Measurements from ENCODE around the gene CEP72.

GRCh38 chr5:661891-662750 lies 50.0 kb downstream of the CEP72 start:
- TF ChIP-seq CTCF (IDR thresholded peaks at IDR 0.05): no peak
- no peak for TF ChIP-seq EZH2 (IDR thresholded peaks at IDR 0.05)
